Testis (tissue), 3 donors: ENCODE results near the gene GRID1. TPM values are rescaled to one million over a fixed set of nuclear protein-coding genes. Genes with fewer than 3 reads are reported as not detected.

ENCODE experiments used
- DNase-seq: peaks from one replicate; pipeline ENCODE4 v3.0.0-alpha.2; 2019
- H3K27ac ChIP-seq, 2 donors: fragments of 200-600 bp; sonication (generic); one replicate each; pipeline ENCODE4 v1.5.1; 2019
- H3K27me3 ChIP-seq: fragments of 200-600 bp; sonication (generic); one replicate; pipeline ENCODE4 v1.5.1; 2019
- H3K36me3 ChIP-seq: fragments of 200-600 bp; sonication (generic); one replicate; pipeline ENCODE4 v1.5.1; 2017; ENCODE audit warnings: low read depth; ENCODE audit errors: missing control alignments
- H3K4me1 ChIP-seq: fragments of 200-600 bp; sonication (generic); one replicate; pipeline ENCODE4 v1.5.1; 2019
- H3K4me3 ChIP-seq, 2 donors: fragments of 200-600 bp; sonication (generic); one replicate each; pipeline ENCODE4 v1.5.1; 2017 to 2019
- H3K9me3 ChIP-seq: fragments of 200-600 bp; sonication (generic); one replicate; pipeline ENCODE4 v1.5.1; 2017
- CTCF ChIP-seq, 3 experiments: fragments of 450-650 bp in 2 of 3; fragments of 200-600 bp in 1 of 3; sonication (generic) in 1 of 3; IDR thresholded peaks; one replicate each; pipeline ENCODE4 v1.5.1; 2016 to 2019; ENCODE audit warnings: antibody characterized with exemption in 3 of 3, mild to moderate bottlenecking in 2 of 3, moderate library complexity in 1 of 3
- POLR2A ChIP-seq: fragments of 450-650 bp; IDR thresholded peaks from one replicate; pipeline ENCODE4 v1.6.1; 2017; ENCODE audit warnings: antibody characterized with exemption, mild to moderate bottlenecking, moderate library complexity
- WGBS, 2 donors: methylation state at CpG; one replicate each; pipeline ENCODE4 v1.1.5; 2018; 5-methylcytosine and 5-hydroxymethylcytosine counted together
- intact Hi-C: fragments of 100-400 bp; cut with DNase I; formaldehyde crosslinking; loops from one replicate; pipeline ENCODE4 v1.15.1; 2023; ENCODE audit warnings: low total_unique reads
- polyA plus RNA-seq: library from polyadenylated mRNA; stranded (reverse); fragments of 350-450 nt; fragmentation: Illumina TruSeq; extraction: RNeasy Lipid Tissue Mini Kit (QIAGEN cat#74804); gene quantifications from one replicate; pipeline ENCODE4 v1.2.3, GENCODE V29; 2014; ENCODE audit warnings: low read depth, low replicate concordance; ENCODE audit not compliant: insufficient read depth
- total RNA-seq, 2 donors: library from RNA; depleted of rRNA; stranded (reverse); fragments of >200 nt; gene quantifications; one replicate each; pipeline ENCODE4 v1.2.3, GENCODE V29; 2016

Gene GRID1
- total and polyA plus RNA-seq, 3 donors from 2014 or later: 7.4 to 16.7 (median 8.1) TPM

- no peak overlapping the region for H3K4me3 ChIP-seq
- no peaks in the 10 kb centered on the region for H3K36me3 ChIP-seq
- TF ChIP-seq CTCF (IDR thresholded peaks at IDR 0.05) (no peak), POLR2A (no peak)
- intact Hi-C loops: no loop called here
- DNase-seq: no peak
- no peak overlapping the region for H3K27ac ChIP-seq
- no peaks in the 10 kb centered on the region for H3K9me3 ChIP-seq
- H3K4me1 ChIP-seq: peaks cover 12% of the 10 kb centered on the region
- 84 to 100% methylated on average over 1 of the region's 1 CpG for WGBS, 2 donors
- H3K27me3 ChIP-seq: no peaks in the 10 kb centered on the region
These were observed 698.1 kb downstream of the GRID1 start for GRCh38 chr10:85668522-85668921.

- no peak overlapping the region for H3K27ac ChIP-seq
- H3K4me1 ChIP-seq: peaks cover 12% of the 10 kb centered on the region
- WGBS, 2 donors: 52 to 66% methylated on average over 5 of the region's 5 CpGs
- no peaks in the 10 kb centered on the region for H3K9me3 ChIP-seq
- no peak for TF ChIP-seq POLR2A
- TF ChIP-seq CTCF (IDR thresholded peaks at IDR 0.05): no peak
- no peak for DNase-seq
- H3K27me3 ChIP-seq: no peaks in the 10 kb centered on the region
- intact Hi-C loops: no loop called here
- no peak overlapping the region for H3K4me3 ChIP-seq
- H3K36me3 ChIP-seq: no peaks in the 10 kb centered on the region
These were observed 698.9 kb downstream of the GRID1 start for GRCh38 chr10:85667638-85668233.

GRCh38 chr10:85666987-85667386, 699.6 kb downstream of the GRID1 start:
- peaks cover 12% of the 10 kb centered on the region for H3K4me1 ChIP-seq
- no peak overlapping the region for H3K4me3 ChIP-seq
- no peak overlapping the region for H3K27ac ChIP-seq
- DNase-seq: no peak
- WGBS, 2 donors: 78 to 80% methylated on average over 6 of the region's 6 CpGs
- TF ChIP-seq POLR2A (no peak), CTCF (IDR thresholded peaks at IDR 0.05) (no peak)
- intact Hi-C loops: no loop called here
- H3K36me3 ChIP-seq: no peaks in the 10 kb centered on the region
- H3K9me3 ChIP-seq: no peaks in the 10 kb centered on the region
- H3K27me3 ChIP-seq: no peaks in the 10 kb centered on the region

GRCh38 chr10:85666102-85666501, 700.5 kb downstream of the GRID1 start:
- H3K27me3 ChIP-seq: no peaks in the 10 kb centered on the region
- peaks cover 12% of the 10 kb centered on the region for H3K4me1 ChIP-seq
- H3K27ac ChIP-seq: no peak overlapping the region
- H3K4me3 ChIP-seq: no peak overlapping the region
- DNase-seq: no peak
- 68 to 75% methylated on average over 2 of the region's 2 CpGs for WGBS, 2 donors
- intact Hi-C loops: no loop called here
- H3K36me3 ChIP-seq: no peaks in the 10 kb centered on the region
- H3K9me3 ChIP-seq: no peaks in the 10 kb centered on the region
- TF ChIP-seq POLR2A (no peak), CTCF (IDR thresholded peaks at IDR 0.05) (no peak)

GRCh38 chr10:85665681-85666080, 700.9 kb downstream of the GRID1 start:
- TF ChIP-seq CTCF (IDR thresholded peaks at IDR 0.05) (no peak), POLR2A (no peak)
- DNase-seq: peak; percentile 26
- Histone ChIP-seq H3K27ac (no peak overlapping the region), H3K9me3 (no peaks in the 10 kb centered on the region), H3K36me3 (no peaks in the 10 kb centered on the region), H3K27me3 (no peaks in the 10 kb centered on the region), H3K4me3 (no peak overlapping the region), H3K4me1 (peaks cover 12% of the 10 kb centered on the region)
- intact Hi-C loops: no loop called here
- 54 to 55% methylated on average over 6 of the region's 6 CpGs for WGBS, 2 donors
